ENCODE results near the gene LIM2. TPM values are rescaled to one million over a fixed set of nuclear protein-coding genes. Genes with fewer than 3 reads are reported as not detected.

Gene LIM2
- total and polyA plus RNA-seq, 9 of the 15 experiments (the other 6 are each of a cell fraction or from before 2014, with no cell fraction given), result 0.07 to 0.45 (median 0.18) TPM; not detected in 4

DNA sequence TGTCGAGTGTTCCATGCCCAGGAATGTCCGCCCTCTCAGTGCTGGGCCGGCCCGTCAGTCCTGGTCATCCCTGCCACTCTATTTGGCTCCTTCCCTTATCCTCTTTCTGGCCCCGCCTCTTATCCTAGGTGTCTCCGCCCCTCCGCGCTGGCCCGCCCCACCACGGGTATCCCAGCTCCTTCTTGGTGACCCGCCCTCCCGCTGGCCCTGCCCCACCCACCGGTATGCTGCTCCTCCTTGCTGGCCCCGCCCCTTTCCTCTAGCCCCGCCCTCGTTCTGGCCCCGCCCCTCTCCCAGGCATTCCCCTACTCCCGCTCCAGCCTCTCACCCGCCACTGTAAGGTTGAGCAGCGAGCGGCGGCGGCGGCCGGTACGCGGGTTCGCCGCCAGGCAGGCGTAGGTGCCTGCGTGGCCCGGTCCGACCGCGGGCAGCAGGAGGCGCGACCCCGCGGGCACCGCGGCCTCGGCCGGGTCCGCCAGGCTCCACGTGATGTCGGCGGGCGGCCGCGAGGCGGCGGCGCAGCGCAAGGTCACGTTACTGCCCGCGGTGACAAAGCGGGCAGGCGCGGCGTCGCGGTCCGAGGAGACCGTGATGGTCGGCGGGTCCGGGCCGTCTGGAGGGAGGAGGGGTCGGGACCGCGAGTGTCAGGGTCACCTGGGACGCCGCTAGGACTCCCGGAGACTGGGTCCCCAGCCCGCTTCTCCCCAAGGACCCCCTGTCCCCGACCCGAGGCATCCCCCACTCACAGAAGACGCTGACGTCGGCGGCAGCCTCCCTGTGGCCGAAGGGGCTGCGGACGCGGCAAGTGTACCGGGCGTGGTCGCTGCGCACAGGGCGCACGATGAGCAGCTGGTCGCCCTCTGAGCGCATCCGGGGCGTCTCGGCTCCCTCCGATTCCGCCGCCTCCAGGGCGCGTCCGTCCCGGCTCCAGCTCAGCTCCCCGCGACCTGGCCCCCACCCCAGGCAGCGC, 47.8 kb downstream of the LIM2 start (continued):
- TF ChIP-seq, protein P1, sequence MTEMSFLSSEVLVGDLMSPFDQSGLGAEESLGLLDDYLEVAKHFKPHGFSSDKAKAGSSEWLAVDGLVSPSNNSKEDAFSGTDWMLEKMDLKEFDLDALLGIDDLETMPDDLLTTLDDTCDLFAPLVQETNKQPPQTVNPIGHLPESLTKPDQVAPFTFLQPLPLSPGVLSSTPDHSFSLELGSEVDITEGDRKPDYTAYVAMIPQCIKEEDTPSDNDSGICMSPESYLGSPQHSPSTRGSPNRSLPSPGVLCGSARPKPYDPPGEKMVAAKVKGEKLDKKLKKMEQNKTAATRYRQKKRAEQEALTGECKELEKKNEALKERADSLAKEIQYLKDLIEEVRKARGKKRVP (CRISPR knock-in tag; IDR thresholded peaks at IDR 0.05), result no peak
- TF ChIP-seq SPI1 (IDR thresholded peaks at IDR 0.05; ENCODE audit: borderline replicate concordance, low read depth, low read length) (no peak), NCOR1 (IDR thresholded peaks at IDR 0.05) (no peak; the same call in 1 of the 2 replicates), ZNF436 (CRISPR knock-in tag; IDR thresholded peaks at IDR 0.05) (no peak), MEF2D (tag; conservative IDR thresholded peaks at IDR 0.05; ENCODE audit: low read depth) (no peak)
- TF ChIP-seq, protein P2, sequence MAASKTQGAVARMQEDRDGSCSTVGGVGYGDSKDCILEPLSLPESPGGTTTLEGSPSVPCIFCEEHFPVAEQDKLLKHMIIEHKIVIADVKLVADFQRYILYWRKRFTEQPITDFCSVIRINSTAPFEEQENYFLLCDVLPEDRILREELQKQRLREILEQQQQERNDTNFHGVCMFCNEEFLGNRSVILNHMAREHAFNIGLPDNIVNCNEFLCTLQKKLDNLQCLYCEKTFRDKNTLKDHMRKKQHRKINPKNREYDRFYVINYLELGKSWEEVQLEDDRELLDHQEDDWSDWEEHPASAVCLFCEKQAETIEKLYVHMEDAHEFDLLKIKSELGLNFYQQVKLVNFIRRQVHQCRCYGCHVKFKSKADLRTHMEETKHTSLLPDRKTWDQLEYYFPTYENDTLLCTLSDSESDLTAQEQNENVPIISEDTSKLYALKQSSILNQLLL (CRISPR knock-in tag; IDR thresholded peaks at IDR 0.05; ENCODE audit: borderline replicate concordance), result no peak
- TF ChIP-seq, protein P3, sequence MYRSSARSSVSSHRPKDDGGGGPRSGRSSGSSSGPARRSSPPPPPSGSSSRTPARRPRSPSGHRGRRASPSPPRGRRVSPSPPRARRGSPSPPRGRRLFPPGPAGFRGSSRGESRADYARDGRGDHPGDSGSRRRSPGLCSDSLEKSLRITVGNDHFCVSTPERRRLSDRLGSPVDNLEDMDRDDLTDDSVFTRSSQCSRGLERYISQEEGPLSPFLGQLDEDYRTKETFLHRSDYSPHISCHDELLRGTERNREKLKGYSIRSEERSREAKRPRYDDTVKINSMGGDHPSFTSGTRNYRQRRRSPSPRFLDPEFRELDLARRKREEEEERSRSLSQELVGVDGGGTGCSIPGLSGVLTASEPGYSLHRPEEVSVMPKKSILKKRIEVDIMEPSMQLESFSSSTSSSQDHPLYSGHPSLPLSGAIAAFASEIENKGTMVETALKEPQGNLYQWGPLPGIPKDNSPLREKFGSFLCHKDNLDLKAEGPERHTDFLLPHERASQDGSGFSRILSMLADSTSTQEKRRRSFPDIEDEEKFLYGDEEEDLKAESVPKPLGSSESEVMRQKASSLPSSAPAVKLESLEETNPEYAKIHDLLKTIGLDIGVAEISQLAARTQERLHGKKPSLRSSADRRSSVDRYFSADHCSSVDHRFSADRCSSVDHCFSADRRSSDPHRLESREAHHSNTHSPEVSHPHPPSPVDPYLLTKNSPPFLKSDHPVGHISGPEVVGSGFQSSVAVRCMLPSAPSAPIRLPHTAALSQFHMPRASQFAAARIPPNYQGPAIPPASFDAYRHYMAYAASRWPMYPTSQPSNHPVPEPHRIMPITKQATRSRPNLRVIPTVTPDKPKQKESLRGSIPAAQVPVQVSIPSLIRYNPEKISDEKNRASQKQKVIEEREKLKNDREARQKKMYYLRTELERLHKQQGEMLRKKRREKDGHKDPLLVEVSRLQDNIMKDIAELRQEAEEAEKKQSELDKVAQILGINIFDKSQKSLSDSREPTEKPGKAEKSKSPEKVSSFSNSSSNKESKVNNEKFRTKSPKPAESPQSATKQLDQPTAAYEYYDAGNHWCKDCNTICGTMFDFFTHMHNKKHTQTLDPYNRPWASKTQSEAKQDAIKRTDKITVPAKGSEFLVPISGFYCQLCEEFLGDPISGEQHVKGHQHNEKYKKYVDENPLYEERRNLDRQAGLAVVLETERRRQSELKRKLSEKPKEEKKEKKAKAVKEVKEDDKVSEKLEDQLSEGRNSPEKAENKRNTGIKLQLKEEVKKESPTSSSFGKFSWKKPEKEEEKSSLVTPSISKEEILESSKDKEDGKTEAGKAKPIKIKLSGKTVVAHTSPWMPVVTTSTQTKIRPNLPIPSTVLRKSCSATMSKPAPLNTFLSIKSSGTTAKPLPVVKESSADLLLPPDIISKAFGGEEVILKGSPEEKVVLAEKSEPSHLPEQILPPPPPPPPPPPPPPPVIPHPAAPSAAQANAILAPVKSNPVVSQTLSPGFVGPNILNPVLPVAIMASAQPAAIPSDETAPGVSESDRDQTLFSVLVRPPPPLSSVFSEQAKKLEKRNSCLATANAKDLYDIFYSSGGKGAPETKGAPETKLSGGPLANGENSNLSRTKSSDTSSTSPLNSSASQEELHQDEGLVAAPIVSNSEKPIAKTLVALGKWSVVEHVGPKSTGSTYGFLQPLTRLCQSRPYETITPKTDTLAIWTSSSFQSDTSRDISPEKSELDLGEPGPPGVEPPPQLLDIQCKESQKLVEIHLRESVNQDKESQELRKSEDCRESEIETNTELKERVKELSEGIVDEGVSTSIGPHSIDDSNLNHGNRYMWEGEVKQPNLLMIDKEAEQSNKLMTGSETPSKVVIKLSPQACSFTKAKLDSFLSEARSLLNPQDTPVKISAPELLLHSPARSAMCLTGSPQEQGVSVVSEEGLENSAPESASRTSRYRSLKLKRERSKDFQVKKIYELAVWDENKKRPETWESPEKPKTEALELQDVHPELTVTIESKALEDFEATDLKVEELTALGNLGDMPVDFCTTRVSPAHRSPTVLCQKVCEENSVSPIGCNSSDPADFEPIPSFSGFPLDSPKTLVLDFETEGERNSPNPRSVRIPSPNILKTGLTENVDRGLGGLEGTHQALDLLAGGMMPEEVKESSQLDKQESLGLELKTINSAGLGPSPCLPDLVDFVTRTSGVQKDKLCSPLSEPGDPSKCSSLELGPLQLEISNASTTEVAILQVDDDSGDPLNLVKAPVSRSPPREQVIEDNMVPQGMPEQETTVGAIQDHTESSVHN (IDR thresholded peaks at IDR 0.05; ENCODE audit: borderline replicate concordance in 1 of 2, low read depth in 1 of 2), result no peak
- TF ChIP-seq, protein P4, sequence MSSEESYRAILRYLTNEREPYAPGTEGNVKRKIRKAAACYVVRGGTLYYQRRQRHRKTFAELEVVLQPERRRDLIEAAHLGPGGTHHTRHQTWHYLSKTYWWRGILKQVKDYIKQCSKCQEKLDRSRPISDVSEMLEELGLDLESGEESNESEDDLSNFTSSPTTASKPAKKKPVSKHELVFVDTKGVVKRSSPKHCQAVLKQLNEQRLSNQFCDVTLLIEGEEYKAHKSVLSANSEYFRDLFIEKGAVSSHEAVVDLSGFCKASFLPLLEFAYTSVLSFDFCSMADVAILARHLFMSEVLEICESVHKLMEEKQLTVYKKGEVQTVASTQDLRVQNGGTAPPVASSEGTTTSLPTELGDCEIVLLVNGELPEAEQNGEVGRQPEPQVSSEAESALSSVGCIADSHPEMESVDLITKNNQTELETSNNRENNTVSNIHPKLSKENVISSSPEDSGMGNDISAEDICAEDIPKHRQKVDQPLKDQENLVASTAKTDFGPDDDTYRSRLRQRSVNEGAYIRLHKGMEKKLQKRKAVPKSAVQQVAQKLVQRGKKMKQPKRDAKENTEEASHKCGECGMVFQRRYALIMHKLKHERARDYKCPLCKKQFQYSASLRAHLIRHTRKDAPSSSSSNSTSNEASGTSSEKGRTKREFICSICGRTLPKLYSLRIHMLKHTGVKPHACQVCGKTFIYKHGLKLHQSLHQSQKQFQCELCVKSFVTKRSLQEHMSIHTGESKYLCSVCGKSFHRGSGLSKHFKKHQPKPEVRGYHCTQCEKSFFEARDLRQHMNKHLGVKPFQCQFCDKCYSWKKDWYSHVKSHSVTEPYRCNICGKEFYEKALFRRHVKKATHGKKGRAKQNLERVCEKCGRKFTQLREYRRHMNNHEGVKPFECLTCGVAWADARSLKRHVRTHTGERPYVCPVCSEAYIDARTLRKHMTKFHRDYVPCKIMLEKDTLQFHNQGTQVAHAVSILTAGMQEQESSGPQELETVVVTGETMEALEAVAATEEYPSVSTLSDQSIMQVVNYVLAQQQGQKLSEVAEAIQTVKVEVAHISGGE (CRISPR knock-in tag; IDR thresholded peaks at IDR 0.05), result peak in 1 of 3 experiments; percentile 45; a peak in 1 of 6 replicates
